GM04503 (cell line): Measurements from ENCODE around the gene PSMB11.

Source experiments
- DNase-seq: peaks from one replicate; pipeline ENCODE4 v3.0.0-alpha.2; 2012; ENCODE audit warnings: low read depth

PSMB11 gene

DNA sequence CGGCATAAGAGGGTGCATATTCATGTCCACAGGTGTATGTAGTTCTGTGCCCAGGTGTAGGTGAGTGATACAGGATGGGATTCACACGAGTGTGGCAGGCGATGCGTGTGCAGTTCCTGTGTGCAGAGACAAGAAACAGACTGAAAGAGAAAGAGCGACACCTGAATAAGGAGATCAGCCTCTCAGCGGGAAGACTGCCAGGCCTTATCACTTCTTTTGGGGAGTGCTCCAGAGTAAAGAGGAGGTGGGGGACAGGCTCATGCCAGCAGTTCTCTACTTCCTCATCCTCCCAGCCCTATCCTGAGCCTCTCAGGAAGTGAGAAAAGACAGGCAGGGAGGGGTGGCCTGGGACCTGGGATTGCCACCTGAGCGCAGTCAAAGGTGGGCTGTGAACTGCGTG, 2.8 kb downstream of the PSMB11 start:
- DNase-seq = no peak

GRCh38 chr14:23045419-23046357, 3.7 kb downstream of the PSMB11 start:
- DNase-seq = no peak

DNA sequence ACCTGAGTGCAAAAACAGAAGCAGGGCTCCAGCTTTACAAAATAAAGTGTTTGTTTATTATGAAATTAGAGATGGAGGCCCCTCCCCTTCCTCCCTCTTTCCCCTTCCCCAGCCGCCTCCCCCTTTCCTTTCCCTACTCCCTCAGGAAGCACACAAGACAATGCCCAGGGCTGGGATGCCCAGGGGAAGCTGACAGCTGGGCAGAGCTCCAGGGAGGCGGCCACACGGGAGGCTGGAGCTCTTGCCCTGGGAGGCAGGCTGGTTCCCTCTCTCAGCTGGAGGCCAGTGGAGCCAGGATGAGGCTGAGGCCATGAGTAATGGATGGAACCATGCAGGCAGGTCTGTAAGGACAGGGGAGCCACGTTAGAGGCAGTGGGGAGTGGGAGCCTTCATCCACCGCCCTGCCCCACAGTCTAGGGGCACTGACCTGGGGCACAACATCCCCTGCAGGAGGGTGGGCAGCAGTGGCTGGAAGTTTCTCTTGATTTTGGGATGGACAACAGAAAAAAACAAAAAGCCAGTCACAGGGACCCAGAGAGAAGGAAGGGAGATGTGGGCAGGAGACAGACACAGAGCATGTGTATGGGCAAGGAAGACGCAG, 5.1 kb downstream of the PSMB11 start:
- DNase-seq = no peak

GRCh38 chr14:23047751-23048693, 6.0 kb downstream of the PSMB11 start:
- DNase-seq = no peak

DNA sequence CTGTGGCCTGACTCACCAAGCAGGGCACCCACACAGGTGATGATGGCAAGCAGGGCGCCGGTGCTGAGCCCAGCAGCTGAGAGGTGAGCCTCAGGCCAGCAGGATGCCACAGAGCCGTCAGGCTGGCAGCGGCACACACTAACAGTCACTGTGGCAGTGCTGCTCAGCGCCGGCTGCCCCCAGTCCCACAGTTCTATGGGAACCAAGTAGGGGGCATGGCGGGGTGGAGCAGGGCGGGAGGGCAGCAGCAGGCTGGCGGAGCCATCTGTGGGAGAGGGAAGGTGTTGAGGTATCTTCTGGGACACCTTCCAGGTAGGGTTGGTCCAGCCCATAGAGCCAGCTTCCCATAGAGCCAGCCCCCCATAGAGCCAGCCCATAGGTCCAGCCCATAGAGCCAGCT, 7.0 kb downstream of the PSMB11 start:
- no peak for DNase-seq

- no peak for DNase-seq
Observed at GRCh38 chr14:23051141-23052057, 9.4 kb downstream of the PSMB11 start.

- no peak for DNase-seq
Observed at GRCh38 chr14:23052182-23052623, 10.2 kb downstream of the PSMB11 start.

- no peak for DNase-seq
Observed at GRCh38 chr14:23052671-23053070, 10.7 kb downstream of the PSMB11 start.

DNA sequence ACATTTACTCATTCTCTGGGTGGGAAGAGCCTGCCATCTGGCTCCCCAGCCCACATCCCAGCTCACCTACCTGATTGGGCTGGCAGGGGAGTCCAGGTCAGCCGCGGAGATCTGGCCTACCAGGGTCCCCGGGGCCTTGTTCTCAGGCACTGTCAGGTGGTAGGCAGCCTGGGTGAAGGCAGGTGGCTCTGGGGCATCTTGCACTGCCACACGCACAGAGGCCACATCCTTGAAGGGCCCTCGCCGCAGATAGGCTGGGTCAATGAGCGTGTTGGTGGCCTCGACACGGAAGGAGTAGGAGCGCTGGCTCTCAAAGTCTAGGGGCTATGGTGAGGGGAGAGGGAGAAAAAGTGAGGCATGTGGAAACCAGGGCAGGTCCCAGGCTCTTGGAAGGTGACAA, 11.4 kb downstream of the PSMB11 start:
- no peak for DNase-seq

GRCh38 chr14:23054000-23054811, 12.2 kb downstream of the PSMB11 start:
- no peak for DNase-seq

GRCh38 chr14:23055147-23055550, 13.1 kb downstream of the PSMB11 start:
- DNase-seq = no peak

DNA sequence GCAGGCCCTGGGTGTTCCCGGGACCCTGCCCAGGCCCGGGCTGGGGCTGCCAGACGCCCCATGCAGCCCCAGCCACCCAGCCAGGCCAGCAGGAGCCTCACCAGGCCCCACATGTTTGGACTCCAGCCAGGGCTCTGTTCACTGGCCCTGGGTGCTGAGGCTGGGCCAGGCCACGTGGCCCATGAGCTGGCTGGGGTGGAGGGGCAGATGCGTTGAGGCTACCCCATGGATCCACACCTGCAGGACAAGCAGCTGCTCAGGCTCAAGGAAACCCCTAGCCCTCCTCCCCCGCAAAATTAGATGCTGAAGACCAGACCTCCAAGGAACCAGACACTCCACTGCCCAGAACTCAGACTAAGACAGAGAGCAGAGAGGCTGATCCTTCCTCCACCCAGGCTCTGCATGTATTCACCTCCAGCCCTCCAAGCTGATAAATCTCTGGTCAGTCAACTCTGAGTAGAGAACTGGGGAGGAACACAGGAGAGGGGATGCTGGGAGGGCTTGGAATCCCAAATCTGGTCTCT, 13.7 kb downstream of the PSMB11 start:
- no peak for DNase-seq

DNA sequence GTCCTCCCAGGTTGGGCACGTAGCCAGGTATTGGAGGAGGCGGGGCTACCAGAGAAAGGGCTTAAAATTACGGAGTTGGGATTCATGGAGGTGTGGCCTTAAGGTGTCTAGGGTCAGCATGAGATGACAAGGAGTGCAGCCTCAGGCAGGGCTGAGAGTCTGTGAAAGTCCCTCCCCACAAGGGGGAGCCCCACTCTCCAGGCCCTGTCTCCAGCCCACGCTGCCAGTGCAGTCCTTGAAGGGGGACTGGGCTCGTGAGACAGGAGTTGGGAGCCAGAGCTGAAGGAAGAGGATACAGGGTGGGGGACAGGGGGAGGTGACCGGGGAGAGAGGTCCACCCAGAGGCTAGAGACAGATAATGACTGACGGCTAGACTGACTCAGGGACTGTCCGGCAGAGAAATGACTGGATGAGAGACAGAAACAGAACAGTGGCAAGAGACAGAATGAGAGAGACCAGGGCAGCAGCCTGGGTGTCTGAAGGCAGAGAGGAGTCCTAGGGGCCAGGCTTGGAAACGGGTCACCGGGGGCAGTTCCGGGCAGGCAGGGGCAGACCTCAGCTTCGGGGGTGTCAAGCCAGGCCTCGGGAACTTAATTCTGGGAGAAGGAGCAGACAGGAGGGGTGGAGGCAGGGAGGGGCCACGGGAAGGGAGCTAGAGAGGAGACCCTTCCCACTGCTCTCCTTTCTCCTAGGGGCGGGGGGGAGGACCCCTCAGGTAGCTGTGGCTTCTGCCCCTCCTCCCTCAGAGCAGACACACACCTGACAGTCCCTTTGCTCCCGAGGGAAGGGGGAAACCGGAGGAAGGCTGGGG, 14.3 kb downstream of the PSMB11 start:
- DNase-seq = no peak

- no peak for DNase-seq
Observed at GRCh38 chr14:23056956-23057756, 15.1 kb downstream of the PSMB11 start, which contains the start of gene CDH24. Gene CDH24 (minus strand): TSS chr14:23057520. CDS start chr14:23055733, 1,787 bp downstream.

- no peak for DNase-seq
Observed at GRCh38 chr14:23057757-23058653, 16.0 kb downstream of the PSMB11 start.

GRCh38 chr14:23058654-23059504, 16.9 kb downstream of the PSMB11 start:
- no peak for DNase-seq
